HG03103 (cell line): Measurements from ENCODE around the gene DNAJB8.

ENCODE experiments used
- ATAC-seq: cut with Tn5 transposase; IDR thresholded peaks from one replicate; pipeline ENCODE4 v1.9.1; 2021; ENCODE audit warnings: low read depth; ENCODE audit not compliant: unreplicated experiment

DNAJB8 gene

GRCh38 chr3:128415773-128416577 lies 50.7 kb downstream of the DNAJB8 start:
- no peak for ATAC-seq

GRCh38 chr3:128415200-128415772 lies 51.4 kb downstream of the DNAJB8 start:
- no peak for ATAC-seq

GRCh38 chr3:128413413-128414205 lies 53.1 kb downstream of the DNAJB8 start:
- no peak for ATAC-seq

- no peak for ATAC-seq
Observed at GRCh38 chr3:128413003-128413370, 53.7 kb downstream of the DNAJB8 start.
